Left ventricle myocardium inferior (tissue), 1 donor: ENCODE data around the gene NACC2. TPM values are rescaled to one million over a fixed set of nuclear protein-coding genes. Genes with fewer than 3 reads are reported as not detected.

Source experiments
- DNase-seq: peaks from one replicate; pipeline ENCODE4 v3.0.0-alpha.2; 2020
- H3K27ac ChIP-seq: fragments of 200-600 bp; replicated peaks from 2 replicates; pipeline ENCODE4 v1.8.0; 2021
- H3K27me3 ChIP-seq: fragments of 200-600 bp; 2 replicates; pipeline ENCODE4 v1.8.0; 2021; ENCODE audit warnings: low read depth
- H3K36me3 ChIP-seq: fragments of 200-600 bp; 2 replicates; pipeline ENCODE4 v1.8.0; 2021
- H3K4me1 ChIP-seq: fragments of 200-600 bp; 2 replicates; pipeline ENCODE4 v1.8.0; 2021
- H3K4me3 ChIP-seq: fragments of 200-600 bp; 2 replicates; pipeline ENCODE4 v1.8.0; 2021; ENCODE audit warnings: mild to moderate bottlenecking, moderate library complexity
- H3K9me3 ChIP-seq: fragments of 200-600 bp; replicated peaks from 2 replicates; pipeline ENCODE4 v1.8.0; 2021
- CTCF ChIP-seq: fragments of 200-600 bp; IDR thresholded peaks from 2 replicates; pipeline ENCODE4 v1.8.0; 2021; ENCODE audit warnings: antibody characterized with exemption, mild to moderate bottlenecking, borderline replicate concordance
- intact Hi-C: fragments of 100-400 bp; cut with micrococcal nuclease; formaldehyde crosslinking; loops from one replicate; pipeline ENCODE4 v1.11.0; 2022
- total RNA-seq: library from RNA; stranded (reverse); fragmentation: NEBNext Ultra II Directional; extraction: Animal tissue kit (Norgen Biotek cat#: 25700); gene quantifications from one replicate; pipeline ENCODE4 v1.2.1, GENCODE V29; 2021
- donor health status: DM: no; HTN: yes; CAD: no; lungs with severe emphysema.

Gene NACC2
- total RNA-seq, 1 donor from 2014 or later, result 29.5 TPM

- DNase-seq, result no peak
- H3K4me1 ChIP-seq, result peaks cover 43% of the 10 kb centered on the region
- H3K4me3 ChIP-seq, result peak overlapping the region; percentile 87
- H3K36me3 ChIP-seq, result peaks cover 17% of the 10 kb centered on the region
- H3K27me3 ChIP-seq, result no peaks in the 10 kb centered on the region
- intact Hi-C loops, result loop anchor here (5.0 kb wide), 1 partner anchor 153 kb away; no protein-coding TSS in a partner anchor
- no peak for TF ChIP-seq CTCF
- H3K27ac ChIP-seq, result peak overlapping the region; percentile 98
- no peaks in the 10 kb centered on the region for H3K9me3 ChIP-seq
Measured at GRCh38 chr9:136119883-136120393, 24.8 kb upstream of the NACC2 start.

- H3K27ac ChIP-seq, result peak overlapping the region; percentile 98
- no peak for DNase-seq
- H3K4me3 ChIP-seq, result peak overlapping the region; percentile 87
- no peaks in the 10 kb centered on the region for H3K27me3 ChIP-seq
- no peak for TF ChIP-seq CTCF
- intact Hi-C loops, result no loop called here
- H3K36me3 ChIP-seq, result peaks cover 18% of the 10 kb centered on the region
- peaks cover 43% of the 10 kb centered on the region for H3K4me1 ChIP-seq
- H3K9me3 ChIP-seq, result no peaks in the 10 kb centered on the region
Measured at GRCh38 chr9:136119061-136119882, 24.2 kb upstream of the NACC2 start.

GRCh38 chr9:136118320-136119060, 23.4 kb upstream of the NACC2 start, which contains the start of gene TMEM250:
TMEM250 (minus strand) TSS chr9:136118875; CDS start chr9:136116900, 1,975 bp downstream.
- Histone ChIP-seq H3K9me3 (no peaks in the 10 kb centered on the region), H3K27ac (peak within 1 kb of the TSS; percentile 98), H3K36me3 (peaks cover 18% of the 10 kb centered on the region), H3K27me3 (no peaks in the 10 kb centered on the region), H3K4me3 (peak within 1 kb of the TSS; percentile 87), H3K4me1 (peaks cover 43% of the 10 kb centered on the region)
- DNase-seq, result peak; percentile 95
- peak; percentile 40 for TF ChIP-seq CTCF
- intact Hi-C loops, result no loop called here

GRCh38 chr9:136117916-136118319, 22.8 kb upstream of the NACC2 start:
- H3K4me1 ChIP-seq, result peaks cover 38% of the 10 kb centered on the region
- intact Hi-C loops, result no loop called here
- TF ChIP-seq CTCF, result no peak
- no peaks in the 10 kb centered on the region for H3K27me3 ChIP-seq
- DNase-seq, result peak; percentile 47
- peak overlapping the region; percentile 87 for H3K4me3 ChIP-seq
- H3K27ac ChIP-seq, result peak overlapping the region; percentile 98
- no peaks in the 10 kb centered on the region for H3K9me3 ChIP-seq
- peaks cover 18% of the 10 kb centered on the region for H3K36me3 ChIP-seq

- no peaks in the 10 kb centered on the region for H3K27me3 ChIP-seq
- peak; percentile 72 for DNase-seq
- intact Hi-C loops, result no loop called here
- no peaks in the 10 kb centered on the region for H3K9me3 ChIP-seq
- H3K27ac ChIP-seq, result peak overlapping the region; percentile 98
- no peak for TF ChIP-seq CTCF
- H3K4me1 ChIP-seq, result peaks cover 33% of the 10 kb centered on the region
- peak overlapping the region; percentile 87 for H3K4me3 ChIP-seq
- H3K36me3 ChIP-seq, result peaks cover 18% of the 10 kb centered on the region
Measured at GRCh38 chr9:136117291-136117915, 22.3 kb upstream of the NACC2 start.
